Peyer's patch (tissue), 4 donors: ENCODE measurements around the gene BTAF1.

Source experiments
- CTCF ChIP-seq, 6 experiments: fragments of 450-650 bp in 4 of 6; fragments of 200-600 bp in 2 of 6; sonication (generic) in 1 of 6; IDR thresholded peaks; one replicate each; pipeline ENCODE4 v1.5.1; 2017 to 2019; ENCODE audit warnings: antibody characterized with exemption in 6 of 6, mild to moderate bottlenecking in 3 of 6, moderate library complexity in 1 of 6
- POLR2A ChIP-seq, 2 donors: fragments of 450-650 bp; IDR thresholded peaks; one replicate each; pipeline ENCODE4 v1.5.1; 2017; ENCODE audit warnings: antibody characterized with exemption in 2 of 2, mild to moderate bottlenecking in 2 of 2, moderate library complexity in 2 of 2

- no peak for TF ChIP-seq CTCF (IDR thresholded peaks at IDR 0.05)
- TF ChIP-seq POLR2A (IDR thresholded peaks at IDR 0.05), result no peak
Observed at GRCh38 chr10:91983416-91983815, 59.8 kb downstream of the BTAF1 start.
